ENCODE measurements around the gene MLPH. TPM values are rescaled to one million over a fixed set of nuclear protein-coding genes. Genes with fewer than 3 reads are reported as not detected.

The MLPH gene
- total RNA-seq, 3 donors from 2014 or later, result 15.5 to 242 (median 223) TPM

DNA sequence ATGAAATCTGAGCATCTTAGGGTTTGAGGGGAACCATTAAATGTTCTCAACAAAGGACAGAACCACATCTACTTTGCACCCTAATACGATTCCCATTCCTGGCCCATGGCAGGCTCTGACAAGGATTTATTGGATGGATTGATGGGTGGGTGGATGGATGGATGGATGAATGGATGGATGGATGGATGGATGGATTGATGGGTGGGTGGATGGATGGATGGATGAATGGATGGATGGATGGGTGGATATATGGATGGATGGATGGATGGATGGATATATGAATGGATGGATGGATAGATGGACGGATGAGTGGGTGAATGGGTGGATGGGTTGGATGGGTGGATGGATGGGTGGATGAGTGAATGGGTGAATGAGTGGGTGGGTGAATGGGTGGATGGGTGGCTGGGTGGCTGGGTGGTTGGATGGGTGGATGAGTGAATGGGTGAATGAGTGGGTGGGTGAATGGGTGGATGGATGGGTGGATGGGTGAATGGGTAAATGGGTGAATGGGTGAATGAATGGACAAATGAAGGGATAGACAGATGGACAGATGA is 29.6 kb upstream of the MLPH start:
- Histone ChIP-seq H3K9me3 (no peaks in the 10 kb centered on the region), H3K4me3 (no peak overlapping the region), H3K27ac (no peak overlapping the region), H3K4me1 (no peaks in the 10 kb centered on the region), H3K36me3 (no peaks in the 10 kb centered on the region), H3K27me3 (no peaks in the 10 kb centered on the region)
- DNase-seq (ENCODE audit: low spot score in 2 of 2), result no peak
- intact Hi-C loops (cut with DNase I; ENCODE audit: low total_unique reads), result no loop called here
- TF ChIP-seq POLR2AphosphoS5 (IDR thresholded peaks at IDR 0.05), result no peak
- TF ChIP-seq POLR2A (IDR thresholded peaks at IDR 0.05), result no peak
- TF ChIP-seq, protein P1, sequence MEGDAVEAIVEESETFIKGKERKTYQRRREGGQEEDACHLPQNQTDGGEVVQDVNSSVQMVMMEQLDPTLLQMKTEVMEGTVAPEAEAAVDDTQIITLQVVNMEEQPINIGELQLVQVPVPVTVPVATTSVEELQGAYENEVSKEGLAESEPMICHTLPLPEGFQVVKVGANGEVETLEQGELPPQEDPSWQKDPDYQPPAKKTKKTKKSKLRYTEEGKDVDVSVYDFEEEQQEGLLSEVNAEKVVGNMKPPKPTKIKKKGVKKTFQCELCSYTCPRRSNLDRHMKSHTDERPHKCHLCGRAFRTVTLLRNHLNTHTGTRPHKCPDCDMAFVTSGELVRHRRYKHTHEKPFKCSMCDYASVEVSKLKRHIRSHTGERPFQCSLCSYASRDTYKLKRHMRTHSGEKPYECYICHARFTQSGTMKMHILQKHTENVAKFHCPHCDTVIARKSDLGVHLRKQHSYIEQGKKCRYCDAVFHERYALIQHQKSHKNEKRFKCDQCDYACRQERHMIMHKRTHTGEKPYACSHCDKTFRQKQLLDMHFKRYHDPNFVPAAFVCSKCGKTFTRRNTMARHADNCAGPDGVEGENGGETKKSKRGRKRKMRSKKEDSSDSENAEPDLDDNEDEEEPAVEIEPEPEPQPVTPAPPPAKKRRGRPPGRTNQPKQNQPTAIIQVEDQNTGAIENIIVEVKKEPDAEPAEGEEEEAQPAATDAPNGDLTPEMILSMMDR (IDR thresholded peaks at IDR 0.05), result no peak

DNA sequence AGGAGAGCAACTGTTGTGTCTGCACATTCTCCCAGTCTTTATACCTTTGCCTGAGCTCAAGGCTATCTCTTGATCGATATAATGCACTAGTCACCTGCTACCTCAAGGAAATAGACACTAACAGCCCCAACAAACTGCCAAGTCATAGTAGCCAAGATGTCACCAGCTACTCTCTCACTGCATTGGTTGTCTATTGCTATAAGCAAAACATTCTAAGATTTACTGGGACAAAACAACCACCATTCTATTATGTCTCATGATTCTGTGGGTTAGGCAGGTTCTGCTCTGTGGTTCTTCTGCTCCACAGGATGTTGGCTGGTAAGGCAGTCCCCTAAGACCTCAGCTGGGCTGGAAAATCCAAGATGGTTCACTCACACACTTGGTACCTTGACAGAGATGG is 28.5 kb upstream of the MLPH start:
- Histone ChIP-seq H3K27ac (no peak overlapping the region), H3K9me3 (no peaks in the 10 kb centered on the region), H3K27me3 (no peaks in the 10 kb centered on the region), H3K4me1 (no peaks in the 10 kb centered on the region), H3K36me3 (no peaks in the 10 kb centered on the region), H3K4me3 (no peak overlapping the region)
- no peak for DNase-seq (ENCODE audit: low spot score in 2 of 2)
- TF ChIP-seq POLR2A (IDR thresholded peaks at IDR 0.05) (no peak), POLR2AphosphoS5 (IDR thresholded peaks at IDR 0.05) (no peak)
- TF ChIP-seq, protein P1 (IDR thresholded peaks at IDR 0.05), result no peak
- intact Hi-C loops (cut with DNase I; ENCODE audit: low total_unique reads), result no loop called here

DNA sequence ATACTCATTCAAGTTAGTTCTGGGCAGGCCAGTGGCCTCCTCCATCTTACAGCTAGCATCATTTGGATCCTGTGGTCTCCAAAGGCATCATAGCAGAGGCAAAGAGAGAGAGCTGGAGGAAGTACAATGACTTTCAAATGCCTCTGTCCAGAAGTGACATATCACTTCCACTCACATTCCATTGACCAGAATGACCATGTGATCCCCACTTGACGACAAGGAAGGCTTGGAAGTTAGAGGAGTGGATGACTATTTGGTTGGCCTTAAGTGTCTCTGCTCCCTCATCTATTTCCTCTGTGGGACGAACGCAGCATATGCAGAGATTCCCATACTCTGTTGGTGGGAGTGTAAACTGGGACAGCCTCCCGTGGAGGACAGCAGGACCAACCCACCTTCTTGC is 27.8 kb upstream of the MLPH start:
- TF ChIP-seq POLR2A (IDR thresholded peaks at IDR 0.05) (no peak), POLR2AphosphoS5 (IDR thresholded peaks at IDR 0.05) (no peak)
- TF ChIP-seq, protein P1 (IDR thresholded peaks at IDR 0.05), result no peak
- no peak for DNase-seq (ENCODE audit: low spot score in 2 of 2)

DNA sequence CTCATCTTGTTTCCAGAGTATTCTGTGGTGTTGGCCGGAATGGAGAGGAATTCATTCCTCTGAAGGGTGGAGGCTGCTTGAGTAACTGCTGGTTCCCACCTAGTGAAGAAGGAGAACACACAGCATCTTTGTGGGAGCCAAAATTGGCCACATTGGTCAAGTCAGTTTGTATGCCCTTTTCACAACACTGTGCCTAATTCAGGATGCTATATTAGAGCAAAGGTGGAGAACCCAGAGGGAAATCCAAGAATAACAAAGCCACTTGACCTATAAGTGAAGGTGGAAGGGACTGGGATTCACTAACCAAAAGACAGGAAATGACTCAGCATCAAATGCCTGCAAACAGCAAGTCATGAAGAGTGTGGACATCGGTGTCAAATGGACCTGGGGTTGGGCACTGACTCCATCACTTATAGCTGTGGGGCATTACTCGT is 27.3 kb upstream of the MLPH start:
- intact Hi-C loops (cut with DNase I; ENCODE audit: low total_unique reads), result no loop called here
- no peak overlapping the region for H3K27ac ChIP-seq

More for the DNA sequence above, 27.8 kb upstream of the MLPH start:
- H3K4me1 ChIP-seq, result no peaks in the 10 kb centered on the region
- H3K4me3 ChIP-seq, result no peak overlapping the region
- intact Hi-C loops (cut with DNase I; ENCODE audit: low total_unique reads), result no loop called here
- H3K27ac ChIP-seq, result no peak overlapping the region
- no peaks in the 10 kb centered on the region for H3K27me3 ChIP-seq
- H3K36me3 ChIP-seq, result no peaks in the 10 kb centered on the region
- no peaks in the 10 kb centered on the region for H3K9me3 ChIP-seq

DNA sequence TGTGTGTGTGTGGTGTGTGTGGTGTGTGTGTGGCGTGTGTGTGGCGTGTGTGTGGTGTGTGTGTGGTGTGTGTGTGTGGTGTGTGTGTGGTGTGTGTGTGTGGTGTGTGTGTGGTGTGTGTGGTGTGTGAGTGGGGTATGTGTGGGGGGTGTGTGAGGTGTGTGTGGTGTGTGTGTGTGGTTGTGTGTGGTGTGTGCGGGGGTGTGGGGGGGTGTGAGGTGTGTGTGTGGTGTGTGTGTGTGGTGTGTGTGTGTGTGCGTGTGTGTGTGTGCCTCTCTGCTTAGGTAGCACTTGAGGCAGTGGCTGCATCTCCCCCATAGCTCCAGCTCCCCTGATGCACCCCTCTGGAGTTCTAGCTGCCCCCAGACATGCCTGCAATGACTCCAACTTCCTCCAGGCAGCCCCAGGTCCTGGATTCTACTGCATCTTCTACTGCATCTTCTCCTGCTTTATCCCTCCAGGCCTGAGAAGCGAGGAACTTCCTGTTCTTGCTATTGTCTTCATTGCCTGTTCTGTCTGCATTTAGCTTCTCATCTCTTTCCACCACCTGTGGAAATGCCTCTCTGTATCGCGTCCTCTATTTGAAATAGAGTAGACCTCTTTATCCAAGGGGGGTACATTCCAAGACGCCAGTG is 22.2 kb upstream of the MLPH start:
- Histone ChIP-seq H3K4me3 (no peak overlapping the region), H3K36me3 (no peaks in the 10 kb centered on the region), H3K9me3 (no peaks in the 10 kb centered on the region), H3K27me3 (no peaks in the 10 kb centered on the region), H3K27ac (no peak overlapping the region), H3K4me1 (no peaks in the 10 kb centered on the region)
- no peak for DNase-seq (ENCODE audit: low spot score in 2 of 2)
- intact Hi-C loops (cut with DNase I; ENCODE audit: low total_unique reads), result no loop called here
- TF ChIP-seq POLR2AphosphoS5 (IDR thresholded peaks at IDR 0.05), result no peak
- TF ChIP-seq, protein P1 (IDR thresholded peaks at IDR 0.05), result no peak
- no peak for TF ChIP-seq POLR2A (IDR thresholded peaks at IDR 0.05)

More for the DNA sequence above, 27.3 kb upstream of the MLPH start:
- Histone ChIP-seq H3K4me3 (no peak overlapping the region), H3K27me3 (no peaks in the 10 kb centered on the region), H3K9me3 (no peaks in the 10 kb centered on the region), H3K36me3 (no peaks in the 10 kb centered on the region), H3K4me1 (no peaks in the 10 kb centered on the region)
- no peak for DNase-seq (ENCODE audit: low spot score in 2 of 2)
- TF ChIP-seq POLR2AphosphoS5 (IDR thresholded peaks at IDR 0.05) (no peak), POLR2A (IDR thresholded peaks at IDR 0.05) (no peak)
- TF ChIP-seq, protein P1 (IDR thresholded peaks at IDR 0.05), result no peak

All from breast epithelium (tissue), 4 donors.